ENCODE measurements around the gene PLAGL2.

PLAGL2 gene

GRCh38 chr20:32244959-32245358 is 37.4 kb upstream of the PLAGL2 start:
- no peak overlapping the region for H3K27ac ChIP-seq
- ChIA-PET CTCF (no interaction called here), POLR2A (ENCODE audit: low non-redundant PET) (no interaction called here)
- no peak for DNase-seq (ENCODE audit: low spot score)
- TF ChIP-seq CTCF (conservative IDR thresholded peaks at IDR 0.05; ENCODE audit: low read depth), result no peak

- ChIA-PET POLR2A (ENCODE audit: low non-redundant PET) (no interaction called here), CTCF (no interaction called here)
- no peak for DNase-seq (ENCODE audit: low spot score)
Measured at GRCh38 chr20:32244150-32244823, 36.7 kb upstream of the PLAGL2 start.

GRCh38 chr20:32241807-32242206 is 34.3 kb upstream of the PLAGL2 start:
- ChIA-PET CTCF (interaction anchor here (1.2 kb wide), 1 partner anchor 9 kb away, joined by 5 read pairs; no protein-coding TSS in a partner anchor), POLR2A (ENCODE audit: low non-redundant PET) (no interaction called here)
- TF ChIP-seq CTCF (conservative IDR thresholded peaks at IDR 0.05; ENCODE audit: low read depth), result no peak
- DNase-seq (ENCODE audit: low spot score), result no peak
- no peak overlapping the region for H3K27ac ChIP-seq

More at GRCh38 chr20:32244150-32244823, 36.7 kb upstream of the PLAGL2 start:
- no peak for TF ChIP-seq CTCF (conservative IDR thresholded peaks at IDR 0.05; ENCODE audit: low read depth)
- H3K27ac ChIP-seq, result no peak overlapping the region

- no peak overlapping the region for H3K27ac ChIP-seq
- ChIA-PET POLR2A (ENCODE audit: low non-redundant PET) (no interaction called here), CTCF (interaction anchor here (0.5 to 1.0 kb wide), 3 partner anchors 76 to 270 kb away, joined by 3 to 5 read pairs (median 4); no protein-coding TSS in a partner anchor)
- TF ChIP-seq CTCF (conservative IDR thresholded peaks at IDR 0.05; ENCODE audit: low read depth), result no peak
- DNase-seq (ENCODE audit: low spot score), result no peak
Measured at GRCh38 chr20:32240205-32240604, 32.7 kb upstream of the PLAGL2 start.

DNA sequence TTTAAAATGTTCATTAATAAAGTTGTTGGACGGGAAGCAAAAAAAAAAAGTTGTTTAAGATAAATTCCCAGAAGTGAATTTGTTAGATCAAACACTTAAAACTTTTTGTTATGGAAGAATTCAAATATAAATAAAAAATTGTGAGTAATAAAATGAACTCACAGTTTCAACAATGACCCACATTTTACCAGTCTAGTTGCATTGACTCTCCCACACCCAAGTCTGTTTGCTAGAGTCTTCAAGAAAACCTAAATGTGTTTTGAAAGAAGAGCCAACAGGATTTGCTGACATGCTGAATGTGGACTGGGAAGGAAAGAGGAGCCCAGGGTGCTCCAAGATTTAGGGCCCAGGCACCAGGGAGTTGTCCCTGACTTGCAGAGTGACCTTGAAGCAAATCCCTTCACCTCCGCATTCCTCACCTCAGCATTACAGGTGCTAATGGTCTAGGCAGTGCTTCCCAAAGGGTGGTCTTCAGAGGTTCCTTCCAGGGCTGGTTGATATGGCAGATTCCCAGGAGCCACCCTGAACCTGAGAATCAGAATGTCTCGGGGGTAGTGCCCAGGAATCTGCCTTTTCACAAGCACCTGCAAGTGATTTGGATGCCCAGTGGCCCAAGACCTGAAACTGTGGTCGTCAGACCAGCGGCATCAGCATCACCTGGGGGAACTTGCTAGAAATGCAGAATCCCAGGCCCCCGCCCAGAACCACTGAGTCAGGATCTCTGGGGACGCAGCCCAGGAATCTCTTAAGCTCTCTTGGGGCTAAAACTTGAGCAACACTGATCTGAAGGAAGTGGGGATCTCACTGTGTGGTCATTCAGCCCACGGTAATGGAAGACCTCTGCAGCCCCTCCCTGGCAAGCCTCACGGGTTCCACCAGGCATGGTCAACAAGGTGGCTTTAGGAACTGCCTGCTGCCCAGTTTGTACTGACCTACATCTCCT is 31.2 kb upstream of the PLAGL2 start:
- POLR2A ChIA-PET (ENCODE audit: low non-redundant PET), result no interaction called here
- H3K27ac ChIP-seq, result no peak overlapping the region
- CTCF ChIA-PET, result no interaction called here
- no peak for TF ChIP-seq CTCF (conservative IDR thresholded peaks at IDR 0.05; ENCODE audit: low read depth)
- no peak for DNase-seq (ENCODE audit: low spot score)

DNA sequence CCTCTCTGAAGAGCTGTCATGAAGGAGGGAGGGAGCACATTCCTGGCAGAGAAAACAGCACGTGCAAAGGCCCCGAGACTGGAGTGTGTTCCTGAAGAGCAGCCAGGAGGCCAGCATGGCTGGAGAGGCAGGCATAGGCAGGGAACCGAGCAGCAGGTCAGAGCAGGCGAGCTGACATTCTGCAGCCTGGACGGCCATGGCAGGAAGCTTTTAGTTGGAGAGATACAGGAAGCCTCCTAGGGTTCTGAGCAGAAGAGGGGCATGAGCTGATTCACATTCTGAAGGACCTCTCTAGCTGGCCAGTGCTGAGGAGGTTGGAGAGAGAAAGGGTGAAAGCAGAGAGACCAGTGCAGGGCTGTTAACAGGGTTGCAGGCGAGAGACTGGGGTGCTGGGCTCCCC is 29.9 kb upstream of the PLAGL2 start:
- no peak for TF ChIP-seq CTCF (conservative IDR thresholded peaks at IDR 0.05; ENCODE audit: low read depth)
- CTCF ChIA-PET, result no interaction called here
- POLR2A ChIA-PET (ENCODE audit: low non-redundant PET), result no interaction called here

More for the DNA sequence above, 29.9 kb upstream of the PLAGL2 start:
- DNase-seq (ENCODE audit: low spot score), result no peak
- no peak overlapping the region for H3K27ac ChIP-seq
